ENCODE data around the gene ERCC3. TPM values are rescaled to one million over a fixed set of nuclear protein-coding genes. Genes with fewer than 3 reads are reported as not detected.
A peak's percentile ranks its signal among the peaks of the same experiment; 100 is the strongest.
"Not testable (repeated sequence)": the region's sequence is repeated elsewhere in the genome, so short reads cannot be mapped to it uniquely, and the experiment has no call there.

Gene ERCC3
- total RNA-seq, 1 donor from 2014 or later = 19.0 TPM

- no peak for ATAC-seq
Measured at GRCh38 chr2:127225186-127225960, 68.6 kb downstream of the ERCC3 start.

- ATAC-seq = not testable (repeated sequence)
Measured at GRCh38 chr2:127224135-127224534, 69.8 kb downstream of the ERCC3 start.

DNA sequence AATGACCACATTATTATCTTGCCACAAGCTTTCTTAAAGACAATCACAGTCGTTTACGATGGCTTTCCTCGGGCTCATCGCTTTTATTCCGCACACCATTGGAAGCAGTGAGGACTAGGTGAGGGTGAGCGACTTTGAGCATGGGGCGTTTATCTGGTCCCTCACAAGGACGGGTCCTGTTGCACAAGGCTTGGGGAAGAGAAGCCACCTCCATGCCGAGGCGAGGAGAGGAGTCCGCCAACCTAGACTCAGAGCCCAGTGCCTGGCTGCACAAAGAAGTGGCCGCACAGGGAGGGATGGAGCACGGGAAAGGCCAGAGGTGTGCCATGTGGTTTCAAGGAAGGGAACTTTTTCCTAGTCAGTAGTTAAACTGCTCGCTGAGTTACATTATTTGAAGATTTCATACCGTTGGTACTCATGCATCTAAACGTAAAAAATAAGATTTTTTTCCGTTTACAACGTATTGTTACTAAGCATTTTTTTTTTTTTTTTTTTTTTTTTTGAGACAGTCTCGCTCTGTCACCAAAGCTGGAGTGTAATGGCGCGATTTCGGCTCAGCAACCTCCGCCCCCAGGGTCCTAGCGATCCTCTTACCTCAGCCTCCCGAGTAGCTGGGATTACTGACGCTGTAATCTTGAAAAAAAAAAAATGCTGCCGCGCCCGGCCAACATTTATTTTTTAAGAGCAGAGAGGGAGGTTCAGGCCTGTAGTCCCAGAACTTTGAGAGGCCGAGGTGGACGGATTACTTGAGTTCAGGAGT is 73.0 kb downstream of the ERCC3 start:
- no peak for ATAC-seq

DNA sequence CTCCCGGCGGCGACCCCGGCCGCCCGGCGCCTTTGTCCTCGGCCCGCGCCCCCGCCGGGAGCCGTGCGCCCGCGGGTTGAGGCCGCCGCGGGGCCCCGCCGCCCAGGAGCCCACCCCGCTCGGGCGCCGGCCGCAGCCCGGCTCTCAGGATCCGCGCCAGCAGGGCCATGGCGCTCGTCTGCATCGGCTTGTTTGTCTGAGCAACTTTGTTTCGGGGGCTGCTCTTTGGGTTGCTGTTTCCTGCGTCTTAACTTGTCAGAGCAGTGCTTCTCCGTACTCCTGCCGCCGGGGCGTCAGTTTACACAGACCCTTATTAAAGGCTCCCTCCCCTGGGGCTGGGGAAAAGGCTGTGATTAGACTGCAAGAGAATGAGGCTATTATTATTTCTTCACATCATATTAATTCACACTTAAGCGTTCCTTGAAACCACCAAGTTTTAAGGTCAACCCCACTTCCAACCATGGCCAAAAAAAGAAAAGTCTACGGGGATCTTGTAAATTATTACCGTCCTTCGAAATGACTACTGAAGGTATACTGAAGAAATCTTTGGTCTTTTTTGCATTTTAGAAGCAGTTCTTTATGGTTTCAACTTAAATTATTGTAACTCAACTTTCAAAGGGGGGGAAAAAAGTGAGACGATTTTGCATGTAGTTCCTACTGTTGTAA is 73.7 kb downstream of the ERCC3 start, which contains the start of gene CYP27C1:
Gene CYP27C1, minus strand, starts transcription at position 198 of the 666 bp plus-strand sequence. Its CDS starts 29 bp downstream, at position 169.
- ATAC-seq = no peak

DNA sequence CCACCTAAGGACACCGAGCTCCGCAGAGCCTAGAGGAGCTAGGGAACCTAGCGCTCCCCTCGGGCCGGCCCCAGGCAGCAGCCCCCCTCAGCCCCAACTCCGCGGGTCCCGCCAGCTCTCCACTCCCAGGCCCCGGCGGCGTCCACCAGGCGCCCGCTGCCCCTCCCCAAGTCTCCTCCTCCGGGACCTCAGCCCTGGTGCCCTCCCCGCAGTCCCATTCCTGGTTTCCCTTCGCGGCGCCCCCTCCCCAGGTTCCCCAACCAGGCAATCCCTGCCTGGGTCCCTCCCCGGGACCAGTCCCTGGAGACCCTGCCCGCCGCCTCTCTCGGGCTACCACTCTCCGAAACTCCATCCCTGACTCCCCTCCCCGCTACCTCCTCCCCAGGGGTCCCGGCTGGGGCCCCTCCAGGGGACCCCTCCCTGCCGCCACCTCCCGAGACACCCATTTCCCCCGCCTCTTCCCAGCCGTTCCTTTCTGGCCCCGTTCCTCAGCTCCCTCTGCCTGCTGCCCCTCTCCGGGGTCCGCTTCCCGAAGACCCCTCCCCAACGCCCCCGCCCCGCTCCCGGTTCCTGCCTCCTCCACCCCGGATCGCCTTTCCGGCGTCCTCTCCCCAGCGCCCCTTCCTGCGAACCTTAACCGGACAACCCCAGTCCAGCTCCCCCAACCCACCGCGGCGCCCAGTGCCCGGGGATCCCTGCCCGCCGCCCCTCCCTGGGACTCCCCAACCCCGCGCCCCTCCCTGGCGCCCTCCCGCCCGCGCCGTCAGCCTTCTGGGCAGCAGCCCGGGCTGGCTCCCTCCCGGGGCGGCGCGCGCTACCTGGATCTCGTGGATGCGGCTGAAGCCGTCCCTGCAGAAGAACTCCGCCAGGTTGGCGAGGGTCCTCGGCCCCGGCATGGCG is 74.5 kb downstream of the ERCC3 start:
- ATAC-seq = peak; percentile 24

DNA sequence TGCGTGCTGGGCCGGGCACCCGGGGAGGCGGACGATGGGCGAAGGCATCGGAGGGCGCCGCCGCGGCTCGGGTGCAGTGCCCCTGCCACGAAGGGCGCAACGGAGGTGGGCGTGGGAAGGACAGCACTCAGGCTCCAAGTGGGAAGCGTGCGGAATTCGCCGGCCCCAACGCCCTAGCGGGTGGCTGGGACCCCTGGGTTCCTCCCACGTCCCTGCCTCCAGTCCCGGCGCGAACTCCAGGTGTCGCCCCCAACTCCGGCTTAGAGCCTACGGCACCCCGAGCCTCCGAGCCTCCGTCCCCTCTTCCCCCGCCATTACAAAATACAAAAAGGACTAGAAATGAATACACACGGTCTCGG is 75.2 kb downstream of the ERCC3 start:
- no peak for ATAC-seq

DNA sequence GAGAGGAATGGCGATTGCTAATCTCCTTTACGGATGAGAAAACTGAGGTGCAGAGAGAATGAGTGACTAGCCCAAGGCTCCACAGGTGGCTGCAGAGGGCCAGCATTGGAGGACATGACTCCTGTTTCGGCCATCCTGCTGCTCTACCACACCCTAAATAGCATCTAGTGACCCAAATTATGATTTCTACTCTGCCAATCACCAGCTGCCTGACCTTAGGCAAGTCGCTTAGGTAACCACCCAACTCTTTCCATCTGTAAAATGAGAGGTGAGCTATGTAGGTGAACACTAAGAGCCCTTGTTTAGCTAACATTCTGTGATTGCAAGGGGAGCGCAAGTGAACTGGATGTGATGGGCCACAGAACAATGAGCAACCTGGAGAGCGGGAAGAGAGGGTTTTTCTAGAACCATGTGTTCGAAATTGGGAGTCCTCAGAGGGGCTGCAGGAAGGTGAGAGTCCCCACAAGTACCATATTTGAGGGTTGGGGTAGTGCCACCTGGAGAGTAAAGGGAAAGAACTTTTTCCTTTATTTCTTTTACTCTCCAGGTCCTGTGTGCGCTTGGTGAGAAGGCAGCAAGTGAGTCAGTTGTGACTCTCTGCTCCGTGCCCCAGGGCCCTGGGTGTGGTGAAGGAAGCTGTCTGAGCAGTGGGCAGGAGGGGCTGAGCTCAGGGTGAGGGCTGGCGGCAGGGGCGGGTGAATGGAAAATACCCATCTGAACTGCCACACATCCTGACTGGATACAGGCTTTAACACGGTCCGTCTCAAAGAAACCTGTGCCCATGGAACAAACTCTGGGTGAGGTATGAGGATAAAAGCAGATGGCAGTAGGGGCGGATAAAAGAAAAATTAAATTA is 76.2 kb downstream of the ERCC3 start:
- peak; percentile 98 for ATAC-seq

- ATAC-seq = no peak
Measured at GRCh38 chr2:127216593-127216992, 77.4 kb downstream of the ERCC3 start.

DNA sequence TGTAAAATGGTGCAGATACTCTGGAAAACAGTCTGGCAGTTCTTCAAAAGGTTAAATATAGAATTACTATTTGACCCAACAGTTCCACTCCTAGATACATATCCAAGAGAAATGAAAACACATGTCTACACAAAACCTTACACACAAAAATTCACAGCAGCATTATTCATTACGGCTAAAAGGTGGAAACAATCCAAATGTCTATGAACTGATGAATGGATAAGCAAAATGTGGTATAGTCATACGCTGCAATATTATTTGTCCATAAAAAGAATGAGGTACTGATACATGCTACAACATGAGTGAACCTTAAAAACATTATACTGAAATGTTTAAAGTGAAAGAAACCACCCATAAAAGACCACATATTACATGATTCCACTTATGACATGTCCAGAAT is 77.8 kb downstream of the ERCC3 start:
- ATAC-seq = no peak

GRCh38 chr2:127214201-127214600 is 79.7 kb downstream of the ERCC3 start:
- ATAC-seq = not testable (repeated sequence)

DNA sequence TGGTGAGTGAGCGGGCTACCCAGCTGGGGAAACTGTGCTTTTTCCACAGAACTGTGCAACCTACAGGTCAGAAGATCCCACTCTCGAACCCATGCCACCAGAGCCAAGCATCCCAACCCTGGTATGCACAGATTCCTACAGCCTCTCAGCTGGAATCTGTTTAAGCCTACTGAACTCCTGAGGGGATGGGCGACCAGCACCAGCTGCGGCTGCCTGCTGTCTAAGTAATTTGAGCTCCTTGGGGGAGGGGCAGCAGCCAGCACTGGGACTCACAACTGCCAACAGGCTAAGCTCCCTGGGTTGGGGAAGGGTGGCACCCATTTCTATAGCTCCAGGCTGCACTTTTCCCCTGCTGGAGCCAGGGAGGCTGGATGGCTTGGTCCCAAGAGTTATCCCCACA is 85.6 kb downstream of the ERCC3 start:
- no peak for ATAC-seq

Other genes starting within 250 kb of the ERCC3 start
- 4.5 TPM for gene BIN1, start 187.0 kb downstream of the ERCC3 start, total RNA-seq
- 1.8 TPM for gene CYP27C1, start 73.8 kb downstream of the ERCC3 start, total RNA-seq
- 30.0 TPM for gene MAP3K2, start 93.8 kb upstream of the ERCC3 start, total RNA-seq
- gene PROC, start 124.3 kb upstream of the ERCC3 start, total RNA-seq = 0.20 TPM
- gene IWS1, start 232.3 kb upstream of the ERCC3 start, total RNA-seq = 17.7 TPM
- gene MYO7B, start 241.5 kb upstream of the ERCC3 start, total RNA-seq = 0.04 TPM